ENCODE data around the gene OR9A4.

GRCh38 chr7:141949451-141949850 is 33.3 kb downstream of the OR9A4 start:
- TF ChIP-seq ZNF555 (tag by site-specific recombination; conservative IDR thresholded peaks at IDR 0.05) (no peak), ZNF623 (tag by site-specific recombination; IDR thresholded peaks at IDR 0.05) (no peak), SP2 (tag by site-specific recombination; IDR thresholded peaks at IDR 0.05) (no peak), CTCF (tag by site-specific recombination; IDR thresholded peaks at IDR 0.05) (no peak), ATF2 (tag by site-specific recombination; IDR thresholded peaks at IDR 0.05; ENCODE audit: low read depth) (no peak)

All from HEK293 (cell line).